Measurements from ENCODE around the gene PICK1. TPM values are rescaled to one million over a fixed set of nuclear protein-coding genes. Genes with fewer than 3 reads are reported as not detected.
A peak's percentile ranks its signal among the peaks of the same experiment; 100 is the strongest.

PICK1 gene
- total and polyA plus RNA-seq, 2 of the 13 experiments (the other 11 are each of a cell fraction or from before 2014, with no cell fraction given), result 19.3 to 25.3 TPM

DNA sequence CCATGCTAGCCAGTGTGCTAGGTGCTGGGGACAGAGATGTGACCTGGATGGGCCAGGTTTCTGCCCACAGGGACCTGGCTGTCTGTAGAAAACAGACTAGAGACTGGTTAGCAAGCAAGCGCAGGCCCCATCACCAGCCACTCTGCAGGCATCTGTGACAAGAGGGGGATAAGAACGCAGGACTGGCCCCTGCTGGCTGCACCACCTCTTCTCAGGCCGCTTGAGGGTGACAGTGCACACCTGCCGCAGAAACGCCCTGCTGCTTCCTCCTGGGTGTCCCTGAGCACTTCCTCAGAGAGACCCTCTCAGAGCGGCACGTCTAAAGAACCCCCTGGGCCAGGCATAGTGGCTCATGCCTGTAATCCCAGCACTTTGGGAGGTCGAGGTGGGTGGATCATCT lies 5.9 kb upstream of the PICK1 start:
- in situ Hi-C loops (cut with HindIII; ENCODE audit: extremely low pct_ligation_motif_present, low pct_unique_long_range_greater_than_20kb) (loop anchor here (10.0 kb wide), 2 partner anchors 304 to 464 kb away; no protein-coding TSS in a partner anchor), intact Hi-C loops (cut with micrococcal nuclease; ENCODE audit: unreplicated experiment) (loop anchor here (5.0 to 10.0 kb wide), 2 partner anchors 214 to 461 kb away; no protein-coding TSS in a partner anchor)
- Histone ChIP-seq H3K27ac (ENCODE audit: extremely low read length, insufficient read depth, low read length) (no peak overlapping the region), H3K9me3 (ENCODE audit: low read length) (no peaks in the 10 kb centered on the region), H4K20me1 (ENCODE audit: insufficient read depth, low read length) (no peaks in the 10 kb centered on the region), H2AFZ (ENCODE audit: low read length) (no peak overlapping the region), H3K4me3 (replicated peaks in 1 of 3; ENCODE audit: insufficient read depth in 1 of 3, low read depth in 2 of 3, low read length in 3 of 3) (no peak overlapping the region), H3K79me2 (ENCODE audit: insufficient read depth, low read length) (no peaks in the 10 kb centered on the region), H3K9ac (ENCODE audit: insufficient read depth, low read depth, low read length) (no peak overlapping the region), H3K27me3 (ENCODE audit: control insufficient read depth in 1 of 2, insufficient read depth in 2 of 2, low read length in 2 of 2) (peaks cover 2 to 30% of the 10 kb centered on the region in 2 experiments; a peak in 4 of 5 replicates), H3K36me3 (replicated peaks in 1 of 2; ENCODE audit: control insufficient read depth in 1 of 2, insufficient read depth in 2 of 2, low read length in 2 of 2) (no peaks in the 10 kb centered on the region), H3K4me2 (ENCODE audit: low read depth, low read length) (no peak overlapping the region), H3K4me1 (ENCODE audit: insufficient read depth, low read length) (peaks cover 37% of the 10 kb centered on the region)
- ChIA-PET POLR2A (interaction anchor here (0.6 kb wide), 1 partner anchor 216 kb away, joined by 3 read pairs; no protein-coding TSS in a partner anchor), CTCF (ENCODE audit: low intra/inter-chr PET ratio, low total read pairs) (interaction anchor here (0.9 to 1.4 kb wide), 2 partner anchors 49 to 301 kb away, joined by 4 to 12 read pairs; no protein-coding TSS in a partner anchor)
- WGBS (ENCODE audit: low lambda C conversion rate), result 53% methylated on average over 2 of the region's 8 CpGs
- TF ChIP-seq, protein P1, sequence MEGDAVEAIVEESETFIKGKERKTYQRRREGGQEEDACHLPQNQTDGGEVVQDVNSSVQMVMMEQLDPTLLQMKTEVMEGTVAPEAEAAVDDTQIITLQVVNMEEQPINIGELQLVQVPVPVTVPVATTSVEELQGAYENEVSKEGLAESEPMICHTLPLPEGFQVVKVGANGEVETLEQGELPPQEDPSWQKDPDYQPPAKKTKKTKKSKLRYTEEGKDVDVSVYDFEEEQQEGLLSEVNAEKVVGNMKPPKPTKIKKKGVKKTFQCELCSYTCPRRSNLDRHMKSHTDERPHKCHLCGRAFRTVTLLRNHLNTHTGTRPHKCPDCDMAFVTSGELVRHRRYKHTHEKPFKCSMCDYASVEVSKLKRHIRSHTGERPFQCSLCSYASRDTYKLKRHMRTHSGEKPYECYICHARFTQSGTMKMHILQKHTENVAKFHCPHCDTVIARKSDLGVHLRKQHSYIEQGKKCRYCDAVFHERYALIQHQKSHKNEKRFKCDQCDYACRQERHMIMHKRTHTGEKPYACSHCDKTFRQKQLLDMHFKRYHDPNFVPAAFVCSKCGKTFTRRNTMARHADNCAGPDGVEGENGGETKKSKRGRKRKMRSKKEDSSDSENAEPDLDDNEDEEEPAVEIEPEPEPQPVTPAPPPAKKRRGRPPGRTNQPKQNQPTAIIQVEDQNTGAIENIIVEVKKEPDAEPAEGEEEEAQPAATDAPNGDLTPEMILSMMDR (CRISPR knock-in tag; IDR thresholded peaks at IDR 0.05), result peak; percentile 41
- no peak for TF ChIP-seq KDM6A (CRISPR knock-in tag; IDR thresholded peaks at IDR 0.05; ENCODE audit: low read depth)
- peak; percentile 37 for ATAC-seq
- BruUV-seq (replicated peaks), result no TSS peak
- FAIRE-seq, result no peak
- no peak for DNase-seq (ENCODE audit: low spot score)

DNA sequence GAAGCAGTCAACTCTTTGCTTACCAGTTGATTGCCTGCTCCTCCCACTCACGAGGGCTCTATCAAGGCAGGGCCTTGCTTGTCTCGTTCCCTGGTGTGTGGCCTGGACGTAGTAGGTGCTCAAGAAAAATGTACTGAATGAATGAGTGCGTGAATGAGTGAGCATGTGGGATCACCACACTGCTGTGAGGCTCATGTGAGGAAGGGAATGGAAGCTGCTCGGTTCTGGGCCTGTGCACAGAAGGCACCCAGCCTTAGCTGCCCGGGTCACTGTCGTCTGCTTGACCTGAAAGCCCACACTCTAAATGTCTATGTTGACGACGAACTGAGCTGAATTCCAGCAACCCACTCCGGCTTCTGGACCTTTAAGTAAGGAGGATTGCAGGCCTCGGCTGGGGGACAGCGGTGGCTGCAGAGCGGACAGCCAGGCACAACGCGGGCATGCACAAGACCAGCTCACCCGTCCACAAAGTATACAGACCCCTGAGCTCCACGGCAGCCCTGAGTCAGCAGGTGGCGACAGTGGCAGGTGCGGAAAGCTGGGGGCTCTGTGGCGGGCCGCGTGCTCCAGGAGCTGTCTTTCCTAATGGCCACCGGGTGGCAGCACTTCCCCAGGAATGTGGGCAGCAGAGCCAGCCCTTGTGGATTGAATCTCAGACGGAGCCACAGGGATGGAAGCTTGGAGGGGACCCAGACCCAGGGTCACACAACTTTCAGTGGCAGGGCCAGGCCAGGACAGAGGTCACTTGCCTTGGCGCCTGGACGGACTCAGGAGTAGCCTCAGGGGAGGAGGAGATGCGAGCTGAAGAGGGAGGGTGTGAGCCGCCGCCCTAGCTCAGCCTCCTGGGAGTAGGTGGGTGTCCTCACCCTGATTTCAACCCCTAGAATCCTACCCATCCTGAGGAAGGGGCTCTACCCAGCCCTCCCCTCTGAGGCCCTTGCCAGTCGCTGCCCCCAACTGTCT lies 5.0 kb upstream of the PICK1 start:
- Histone ChIP-seq H4K20me1 (ENCODE audit: insufficient read depth, low read length) (no peaks in the 10 kb centered on the region), H3K9ac (ENCODE audit: insufficient read depth, low read depth, low read length) (peak overlapping the region; percentile 35; the same call in 1 of the 2 replicates), H3K36me3 (replicated peaks in 1 of 2; ENCODE audit: control insufficient read depth in 1 of 2, insufficient read depth in 2 of 2, low read length in 2 of 2) (no peaks in the 10 kb centered on the region), H3K4me3 (replicated peaks in 1 of 3; ENCODE audit: insufficient read depth in 1 of 3, low read depth in 2 of 3, low read length in 3 of 3) (peak overlapping the region in 2 of 3 experiments; percentile 27 to 57; a peak in 3 of 6 replicates), H3K4me1 (ENCODE audit: insufficient read depth, low read length) (peaks cover 43% of the 10 kb centered on the region), H3K4me2 (ENCODE audit: low read depth, low read length) (peak overlapping the region; percentile 87), H3K27ac (ENCODE audit: extremely low read length, insufficient read depth, low read length) (no peak overlapping the region), H2AFZ (ENCODE audit: low read length) (peak overlapping the region; percentile 24), H3K9me3 (ENCODE audit: low read length) (no peaks in the 10 kb centered on the region), H3K27me3 (ENCODE audit: control insufficient read depth in 1 of 2, insufficient read depth in 2 of 2, low read length in 2 of 2) (peaks cover 2 to 22% of the 10 kb centered on the region in 2 experiments; a peak in 3 of 5 replicates), H3K79me2 (ENCODE audit: insufficient read depth, low read length) (no peaks in the 10 kb centered on the region)
- FAIRE-seq (peak; percentile 76), DNase-seq (ENCODE audit: low spot score) (peak; percentile 84), ATAC-seq (peak; percentile 89)
- ChIA-PET POLR2A (interaction anchor here (0.8 to 1.0 kb wide), 3 partner anchors 59 to 346 kb away, joined by 3 to 5 read pairs (median 4); partner anchors contain the start of gene BAIAP2L2), CTCF (ENCODE audit: low intra/inter-chr PET ratio, low total read pairs) (interaction anchor here (0.8 to 1.4 kb wide), 5 partner anchors 48 to 460 kb away, joined by 3 to 12 read pairs (median 4); no protein-coding TSS in a partner anchor)
- no TSS peak for BruUV-seq (replicated peaks)
- intact Hi-C loops (cut with micrococcal nuclease; ENCODE audit: unreplicated experiment) (loop anchor here (2.0 to 10.0 kb wide), 4 partner anchors 55 to 460 kb away; no protein-coding TSS in a partner anchor), in situ Hi-C loops (cut with HindIII; ENCODE audit: extremely low pct_ligation_motif_present, low pct_unique_long_range_greater_than_20kb) (loop anchor here (10.0 kb wide), 2 partner anchors 303 to 463 kb away; no protein-coding TSS in a partner anchor)
- 9% methylated on average over 24 of the region's 30 CpGs for WGBS (ENCODE audit: low lambda C conversion rate)
- TF ChIP-seq YEATS2 (CRISPR knock-in tag; IDR thresholded peaks at IDR 0.05; ENCODE audit: borderline replicate concordance) (peak; percentile 44; the same call in 1 of the 2 replicates), USF2 (IDR thresholded peaks at IDR 0.05; ENCODE audit: low read depth, low read length) (no peak), USF2 (CRISPR knock-in tag; IDR thresholded peaks at IDR 0.05; ENCODE audit: borderline replicate concordance) (no peak), MLXIP (CRISPR knock-in tag; IDR thresholded peaks at IDR 0.05; ENCODE audit: borderline replicate concordance) (no peak), MTF1 (CRISPR knock-in tag; IDR thresholded peaks at IDR 0.05) (no peak)

All from HepG2 (cell line).